Choroid plexus epithelial cell (primary cell): ENCODE results near the gene KCNJ5.
"Not testable (repeated sequence)": the region's sequence is repeated elsewhere in the genome, so short reads cannot be mapped to it uniquely, and the experiment has no call there.

Experiments
- DNase-seq: peaks from one replicate; pipeline ENCODE4 v3.0.0-alpha.2; 2010; ENCODE audit warnings: low read depth
- H3K4me3 ChIP-seq: 2 replicates; pipeline ENCODE4 v1.5.1; 2011; ENCODE audit warnings: low read depth, mild to moderate bottlenecking, control low read depth, low read length, moderate library complexity
- CTCF ChIP-seq: conservative IDR thresholded peaks from 2 replicates; pipeline ENCODE4 v1.5.1; 2011; ENCODE audit warnings: low read depth, mild to moderate bottlenecking, control low read depth, inconsistent platforms, low read length, moderate library complexity

Gene KCNJ5

DNA sequence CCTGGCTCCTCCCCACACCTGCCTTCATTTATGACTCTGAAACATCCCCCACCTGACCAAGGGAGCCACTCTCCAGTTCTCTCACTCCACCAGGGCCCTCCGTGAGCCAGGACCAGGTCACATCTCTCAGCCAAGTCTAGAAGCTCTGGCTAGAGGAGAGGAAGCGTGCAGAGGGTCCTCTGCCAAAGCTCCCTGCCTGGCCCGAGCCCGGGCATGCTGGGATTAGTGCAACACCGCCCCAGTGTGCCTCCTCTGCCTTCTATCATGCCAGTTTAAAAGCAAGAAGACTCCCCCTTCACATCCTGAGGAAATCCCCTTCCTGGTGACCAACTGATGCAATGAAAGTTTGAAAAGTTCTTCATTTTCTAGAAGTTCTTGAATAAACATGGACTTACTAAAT is 28.1 kb downstream of the KCNJ5 start:
- H3K4me3 ChIP-seq, result no peak overlapping the region
- TF ChIP-seq CTCF, result no peak
- DNase-seq, result no peak

- DNase-seq, H3K4me3 ChIP-seq: not testable (repeated sequence)
Observed at GRCh38 chr11:128919635-128920034, 28.5 kb downstream of the KCNJ5 start.

GRCh38 chr11:128920666-128921065 is 29.5 kb downstream of the KCNJ5 start:
- no peak for DNase-seq
- H3K4me3 ChIP-seq, result no peak overlapping the region
- no peak for TF ChIP-seq CTCF

DNA sequence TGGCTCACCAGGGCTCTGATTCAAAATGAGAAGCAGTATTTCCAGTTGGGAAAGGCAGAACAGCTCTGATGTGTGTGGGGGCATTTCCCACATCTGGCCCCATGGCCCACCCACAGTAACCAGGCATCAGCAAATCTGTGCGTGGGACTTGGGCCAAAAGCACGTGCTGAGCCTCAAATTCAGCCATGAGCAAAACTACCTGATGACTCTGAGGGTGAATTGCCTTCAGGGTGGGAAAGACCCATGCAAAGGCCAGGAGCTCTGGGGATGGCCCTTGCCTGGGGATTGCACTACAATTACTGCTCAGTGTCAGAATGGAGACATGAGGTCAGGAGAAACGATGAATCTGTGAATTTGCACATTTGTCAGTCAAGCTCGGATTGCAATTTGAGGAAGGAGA is 30.6 kb downstream of the KCNJ5 start:
- no peak overlapping the region for H3K4me3 ChIP-seq
- no peak for DNase-seq
- no peak for TF ChIP-seq CTCF

GRCh38 chr11:128924104-128924503 is 32.9 kb downstream of the KCNJ5 start:
- no peak for DNase-seq
- H3K4me3 ChIP-seq, result no peak overlapping the region
- TF ChIP-seq CTCF, result no peak

DNA sequence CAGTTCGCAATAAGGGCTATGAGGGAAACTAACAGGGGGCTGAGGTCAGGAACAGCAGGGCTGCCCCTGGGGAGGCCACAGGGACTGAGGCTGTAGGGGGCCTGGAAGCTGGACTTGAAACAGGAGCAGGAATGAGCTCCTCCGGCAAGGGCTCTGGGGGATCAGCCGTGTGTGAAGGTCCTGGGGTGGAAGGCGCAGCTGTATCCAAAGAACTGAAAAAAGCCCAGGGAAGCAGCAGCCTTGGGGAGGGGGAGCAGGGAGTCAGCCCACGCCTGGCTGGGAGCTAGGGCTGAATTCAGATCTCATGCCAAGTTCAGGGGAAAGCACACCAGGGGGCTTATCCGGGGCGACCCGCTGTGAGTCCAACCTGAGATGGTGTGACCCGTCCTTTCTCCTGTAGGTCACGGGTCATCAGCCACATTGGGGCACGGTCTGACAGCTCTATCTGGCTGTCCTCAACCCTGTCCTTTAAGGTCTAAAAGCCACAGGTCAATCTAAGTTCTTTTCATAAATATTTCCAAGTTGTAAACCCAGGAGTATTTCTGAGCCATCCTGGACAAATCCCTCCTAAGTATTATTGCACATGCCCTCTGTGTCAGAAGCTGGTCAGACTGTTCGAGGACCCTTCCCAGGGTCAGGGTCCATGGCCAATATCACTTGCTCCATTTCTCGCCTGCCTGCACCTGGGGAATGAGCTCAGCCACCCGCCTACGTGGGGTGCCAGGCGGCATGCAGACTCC is 33.5 kb downstream of the KCNJ5 start:
- TF ChIP-seq CTCF, result no peak
- no peak for DNase-seq
- H3K4me3 ChIP-seq, result no peak overlapping the region

- no peak overlapping the region for H3K4me3 ChIP-seq
- DNase-seq, result no peak
- no peak for TF ChIP-seq CTCF
Observed at GRCh38 chr11:128925250-128925600, 34.1 kb downstream of the KCNJ5 start.
